Spleen (tissue), 11 donors: ENCODE data around the gene SLC39A8. TPM values are rescaled to one million over a fixed set of nuclear protein-coding genes. Genes with fewer than 3 reads are reported as not detected.

Source experiments
- DNase-seq: peaks from one replicate; pipeline ENCODE4 v3.0.0-alpha.2; 2020
- H3K27ac ChIP-seq, 8 donors: fragments of 200-600 bp; sonication (generic) in 7 of 8; 1 replicate in 4 of 8; 2 replicates in 4 of 8; pipeline versions ENCODE4 v1.5.0 to v1.8.0; 2016 to 2021; ENCODE audit warnings: inconsistent platforms in 4 of 8, mild to moderate bottlenecking in 4 of 8, moderate library complexity in 1 of 8
- H3K27me3 ChIP-seq, 7 donors: fragments of 200-600 bp; sonication (generic) in 6 of 7; replicated peaks in 1 of 7; 1 replicate in 4 of 7; 2 replicates in 3 of 7; pipeline versions ENCODE4 v1.5.0 to v1.8.0; 2016 to 2021; ENCODE audit warnings: inconsistent platforms in 3 of 7, mild to moderate bottlenecking in 1 of 7
- H3K36me3 ChIP-seq, 6 donors: fragments of 200-600 bp; sonication (generic) in 5 of 6; 1 replicate in 4 of 6; 2 replicates in 2 of 6; pipeline versions ENCODE4 v1.5.0 to v1.8.0; 2016 to 2021; ENCODE audit warnings: inconsistent platforms in 2 of 6
- H3K4me1 ChIP-seq, 6 donors: fragments of 200-600 bp; sonication (generic) in 5 of 6; 1 replicate in 3 of 6; 2 replicates in 3 of 6; pipeline versions ENCODE4 v1.5.0 to v1.8.0; 2016 to 2021; ENCODE audit warnings: inconsistent platforms in 3 of 6
- H3K4me3 ChIP-seq, 8 donors: fragments of 200-600 bp; sonication (generic) in 7 of 8; 1 replicate in 4 of 8; 2 replicates in 4 of 8; pipeline versions ENCODE4 v1.5.0 to v1.8.0; 2016 to 2021; ENCODE audit warnings: inconsistent platforms in 4 of 8, mild to moderate bottlenecking in 4 of 8, moderate library complexity in 2 of 8
- H3K9me3 ChIP-seq, 8 donors: fragments of 200-600 bp; sonication (generic) in 7 of 8; 1 replicate in 4 of 8; 2 replicates in 4 of 8; pipeline versions ENCODE4 v1.5.0 to v1.8.0; 2016 to 2021; ENCODE audit warnings: inconsistent platforms in 4 of 8
- POLR2A ChIP-seq, 3 donors: fragments of 450-650 bp; IDR thresholded peaks; one replicate each; pipeline ENCODE4 v1.5.1; 2017; ENCODE audit warnings: antibody characterized with exemption in 3 of 3, mild to moderate bottlenecking in 1 of 3
- POLR2AphosphoS5 ChIP-seq, 3 donors: sonication (generic); formaldehyde crosslinking; IDR thresholded peaks; one replicate each; pipeline ENCODE4 v1.5.1; 2017; ENCODE audit warnings: antibody characterized with exemption in 3 of 3
- WGBS, 5 donors: extraction: QIAGEN DNeasy Blood & Tissue Kit in 3 of 5; methylation state at CpG; one replicate each; pipeline versions ENCODE4 v1.1.5 to v1.1.7; 2013 to 2018; 5-methylcytosine and 5-hydroxymethylcytosine counted together
- intact Hi-C: fragments of 100-400 bp; cut with DNase I; formaldehyde crosslinking; loops from one replicate; pipeline ENCODE4 v1.15.0; 2023; ENCODE audit warnings: low total_unique reads
- polyA plus RNA-seq, 3 donors: library from polyadenylated mRNA; stranded (reverse); fragments of 200-250 nt; gene quantifications; one replicate each; pipeline ENCODE4 v1.2.1, GENCODE V29; 2013
- total RNA-seq, 7 donors: library from RNA; depleted of rRNA in 3 of 7; stranded (reverse); fragments of >200 nt in 3 of 7; fragmentation: NEBNext Ultra II Directional in 4 of 7; extraction: Animal tissue kit (Norgen Biotek cat#: 25700) in 4 of 7; gene quantifications; one replicate each; pipeline versions ENCODE4 v1.1.0 to v1.2.1, GENCODE V29; 2016 to 2021
- TF ChIP-seq, protein P1 (sequence below), 11 experiments: fragments of 200-600 bp in 7 of 11; fragments of 450-650 bp in 4 of 11; sonication (generic) in 4 of 11; IDR thresholded peaks in 8 of 11; conservative IDR thresholded peaks in 3 of 11; 1 replicate in 7 of 11; 2 replicates in 4 of 11; pipeline versions ENCODE4 v1.4.0 to v1.8.0; 2016 to 2021; ENCODE audit warnings: antibody characterized with exemption in 11 of 11, inconsistent platforms in 4 of 11, mild to moderate bottlenecking in 1 of 11
- donor health status: healthy with polysubstance abuse.
- donor health status: DM: no; HTN: no; CAD: no; lungs with moderate emphysema.
- donor health status: DM: no; HTN: no; CAD: no.
- donor health status: Bipolar disorder and iron deficiency.
- donor health status: healthy.
- donor health status: DM: no; HTN: no; CAD: no.
- donor health status: DM: yes; HTN: yes; CAD: no.

Gene SLC39A8
- total and polyA plus RNA-seq, 10 donors: 4.5 to 21.7 (median 15.6) TPM

DNA sequence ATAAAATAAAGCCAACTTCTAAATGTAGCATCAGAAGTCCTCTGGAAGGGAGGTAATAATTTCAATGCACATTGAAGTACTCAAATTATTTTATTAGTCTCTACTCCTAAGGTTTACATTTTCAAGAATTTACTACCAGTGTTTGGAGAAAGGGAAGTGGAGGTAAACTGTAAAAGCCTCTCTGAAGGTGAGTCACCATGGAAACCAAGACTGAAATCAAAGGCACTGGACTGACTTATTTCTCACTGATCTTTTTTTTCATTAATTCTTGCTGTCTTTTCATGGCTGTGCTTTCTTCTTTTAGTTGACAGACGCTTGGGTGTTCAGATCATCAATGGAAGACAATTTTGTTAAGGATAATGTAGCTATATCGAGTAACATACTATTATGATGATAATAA lies 9.7 kb downstream of the SLC39A8 start:
- H3K4me1 ChIP-seq: peaks cover 0 to 19% (median 1%) of the 10 kb centered on the region in 6 donors
- TF ChIP-seq POLR2AphosphoS5 (IDR thresholded peaks at IDR 0.05): no peak
- TF ChIP-seq, protein P1, sequence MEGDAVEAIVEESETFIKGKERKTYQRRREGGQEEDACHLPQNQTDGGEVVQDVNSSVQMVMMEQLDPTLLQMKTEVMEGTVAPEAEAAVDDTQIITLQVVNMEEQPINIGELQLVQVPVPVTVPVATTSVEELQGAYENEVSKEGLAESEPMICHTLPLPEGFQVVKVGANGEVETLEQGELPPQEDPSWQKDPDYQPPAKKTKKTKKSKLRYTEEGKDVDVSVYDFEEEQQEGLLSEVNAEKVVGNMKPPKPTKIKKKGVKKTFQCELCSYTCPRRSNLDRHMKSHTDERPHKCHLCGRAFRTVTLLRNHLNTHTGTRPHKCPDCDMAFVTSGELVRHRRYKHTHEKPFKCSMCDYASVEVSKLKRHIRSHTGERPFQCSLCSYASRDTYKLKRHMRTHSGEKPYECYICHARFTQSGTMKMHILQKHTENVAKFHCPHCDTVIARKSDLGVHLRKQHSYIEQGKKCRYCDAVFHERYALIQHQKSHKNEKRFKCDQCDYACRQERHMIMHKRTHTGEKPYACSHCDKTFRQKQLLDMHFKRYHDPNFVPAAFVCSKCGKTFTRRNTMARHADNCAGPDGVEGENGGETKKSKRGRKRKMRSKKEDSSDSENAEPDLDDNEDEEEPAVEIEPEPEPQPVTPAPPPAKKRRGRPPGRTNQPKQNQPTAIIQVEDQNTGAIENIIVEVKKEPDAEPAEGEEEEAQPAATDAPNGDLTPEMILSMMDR (IDR thresholded peaks at IDR 0.05 in 8 of 11, conservative IDR thresholded peaks at IDR 0.05 in 3 of 11): no peak
- no peak for TF ChIP-seq POLR2A (IDR thresholded peaks at IDR 0.05)
- intact Hi-C loops: no loop called here
- no peak overlapping the region for H3K27ac ChIP-seq
- H3K4me3 ChIP-seq: no peak overlapping the region
- H3K9me3 ChIP-seq: no peaks in the 10 kb centered on the region
- H3K27me3 ChIP-seq: no peaks in the 10 kb centered on the region
- 88 to 98% (median 94%) methylated on average over 2 of the region's 2 CpGs for WGBS, 5 donors
- H3K36me3 ChIP-seq: no peaks in the 10 kb centered on the region
- DNase-seq: no peak

DNA sequence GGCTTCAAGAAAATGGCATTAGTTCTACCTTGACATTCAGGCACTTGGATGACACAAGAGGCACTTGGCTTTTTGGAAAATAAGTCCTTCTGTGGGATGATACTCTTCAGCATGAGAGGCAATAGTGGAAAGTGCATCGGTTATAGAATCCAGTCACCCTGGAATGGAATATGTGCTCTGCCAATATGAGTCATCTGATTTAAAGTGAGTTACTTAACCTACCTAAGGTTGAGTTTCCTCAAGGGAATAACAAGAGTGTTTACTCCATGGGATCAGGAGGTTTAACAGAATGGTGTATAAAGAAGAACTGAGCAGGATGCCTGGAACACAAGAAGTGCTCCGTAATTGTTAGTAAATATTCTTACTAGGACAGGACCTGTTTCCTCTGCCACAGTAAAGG lies 10.7 kb downstream of the SLC39A8 start:
- no peak for DNase-seq
- intact Hi-C loops: no loop called here
- WGBS, 5 donors: 82 to 92% (median 85%) methylated on average over 2 of the region's 2 CpGs
- Histone ChIP-seq H3K27me3 (no peaks in the 10 kb centered on the region), H3K4me3 (no peak overlapping the region), H3K4me1 (peaks cover 0 to 9% (median 0%) of the 10 kb centered on the region in 6 donors), H3K27ac (no peak overlapping the region), H3K9me3 (no peaks in the 10 kb centered on the region), H3K36me3 (no peaks in the 10 kb centered on the region)
- no peak for TF ChIP-seq POLR2A (IDR thresholded peaks at IDR 0.05)
- TF ChIP-seq POLR2AphosphoS5 (IDR thresholded peaks at IDR 0.05): no peak
- TF ChIP-seq, protein P1 (IDR thresholded peaks at IDR 0.05 in 8 of 11, conservative IDR thresholded peaks at IDR 0.05 in 3 of 11): no peak

DNA sequence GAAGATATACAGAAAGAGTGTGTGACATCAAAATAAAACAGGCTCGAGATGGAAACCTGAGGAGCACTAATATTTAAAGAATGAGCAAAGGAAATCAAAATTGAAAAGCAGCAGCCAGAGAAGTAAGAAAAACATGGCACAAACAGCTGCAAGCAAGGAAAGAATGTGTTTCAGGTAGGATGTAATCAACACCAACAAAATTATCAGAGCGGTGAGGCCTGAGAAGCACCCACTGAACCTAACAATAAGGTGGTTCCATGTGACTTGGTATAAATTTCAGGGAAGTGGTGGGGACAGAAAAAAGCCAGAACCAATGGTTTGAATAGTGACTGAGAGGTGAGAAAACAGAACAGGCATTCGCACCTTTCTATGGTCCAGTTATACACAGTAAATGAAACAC lies 11.5 kb downstream of the SLC39A8 start:
- WGBS, 5 donors: 92 to 97% (median 94%) methylated on average over 3 of the region's 3 CpGs
- no peak for DNase-seq
- Histone ChIP-seq H3K27ac (no peak overlapping the region), H3K27me3 (no peaks in the 10 kb centered on the region), H3K4me3 (no peak overlapping the region), H3K9me3 (no peaks in the 10 kb centered on the region), H3K36me3 (no peaks in the 10 kb centered on the region), H3K4me1 (peaks cover 0 to 6% (median 0%) of the 10 kb centered on the region in 6 donors)
- intact Hi-C loops: no loop called here
- TF ChIP-seq POLR2AphosphoS5 (IDR thresholded peaks at IDR 0.05) (no peak), POLR2A (IDR thresholded peaks at IDR 0.05) (no peak)

DNA sequence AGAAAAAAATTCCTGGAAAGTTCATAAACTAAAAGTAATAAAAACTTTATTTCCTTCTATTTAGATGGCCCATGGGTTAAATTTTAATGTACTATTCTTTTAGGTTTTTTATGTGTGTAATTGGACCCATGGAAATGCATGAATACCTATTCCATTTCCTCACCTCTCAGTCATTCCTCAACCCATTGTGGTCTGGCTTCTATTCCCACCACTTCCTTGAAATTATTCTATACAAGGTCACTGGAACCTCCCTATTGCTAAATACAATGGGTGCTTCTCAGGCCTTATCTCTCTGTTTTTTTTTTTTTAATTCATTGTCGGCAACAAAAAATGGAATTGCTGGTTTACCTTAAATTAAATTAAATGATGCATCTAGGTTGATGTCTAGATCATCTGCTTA lies 17.2 kb downstream of the SLC39A8 start:
- intact Hi-C loops: no loop called here
- H3K36me3 ChIP-seq: no peaks in the 10 kb centered on the region
- TF ChIP-seq, protein P1 (IDR thresholded peaks at IDR 0.05 in 8 of 11, conservative IDR thresholded peaks at IDR 0.05 in 3 of 11): no peak
- H3K27me3 ChIP-seq: no peaks in the 10 kb centered on the region
- no peak for DNase-seq
- 66 to 94% (median 78%) methylated on average over 1 of the region's 1 CpG for WGBS, 5 donors
- no peak overlapping the region for H3K4me3 ChIP-seq
- no peak overlapping the region for H3K27ac ChIP-seq
- no peaks in the 10 kb centered on the region for H3K9me3 ChIP-seq
- peaks cover 0 to 8% (median 0%) of the 10 kb centered on the region in 6 donors for H3K4me1 ChIP-seq

DNA sequence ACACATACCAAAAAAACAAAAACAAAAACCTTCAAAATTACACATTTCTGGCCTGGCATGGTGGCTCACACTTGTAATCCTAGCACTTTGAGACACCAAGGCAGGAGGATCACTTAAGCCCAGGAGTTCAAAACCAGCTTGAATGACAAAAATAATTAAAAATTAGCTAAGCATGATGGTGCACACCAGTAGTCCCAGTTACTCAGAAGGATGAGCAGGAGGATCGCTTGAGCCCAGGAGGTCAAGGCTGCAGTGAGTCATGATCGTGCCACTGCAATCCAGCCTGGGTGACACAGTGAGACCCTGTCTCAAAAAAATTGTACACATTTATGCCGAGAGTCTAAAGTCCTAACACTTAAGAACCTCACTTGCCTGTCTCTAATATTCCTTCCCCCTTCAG lies 18.3 kb downstream of the SLC39A8 start:
- TF ChIP-seq, protein P1 (IDR thresholded peaks at IDR 0.05 in 8 of 11, conservative IDR thresholded peaks at IDR 0.05 in 3 of 11): no peak
- TF ChIP-seq POLR2AphosphoS5 (IDR thresholded peaks at IDR 0.05) (no peak), POLR2A (IDR thresholded peaks at IDR 0.05) (no peak)
- peaks cover 0 to 8% (median 0%) of the 10 kb centered on the region in 6 donors for H3K4me1 ChIP-seq

More for the DNA sequence above, 18.3 kb downstream of the SLC39A8 start:
- WGBS, 5 donors: 92 to 100% (median 97%) methylated on average over 3 of the region's 3 CpGs
- Histone ChIP-seq H3K9me3 (no peaks in the 10 kb centered on the region), H3K27me3 (no peaks in the 10 kb centered on the region), H3K27ac (no peak overlapping the region), H3K4me3 (no peak overlapping the region), H3K36me3 (no peaks in the 10 kb centered on the region)
- intact Hi-C loops: no loop called here
- DNase-seq: no peak
